ENCODE measurements around the gene ZFP36L1.

Gene ZFP36L1

DNA sequence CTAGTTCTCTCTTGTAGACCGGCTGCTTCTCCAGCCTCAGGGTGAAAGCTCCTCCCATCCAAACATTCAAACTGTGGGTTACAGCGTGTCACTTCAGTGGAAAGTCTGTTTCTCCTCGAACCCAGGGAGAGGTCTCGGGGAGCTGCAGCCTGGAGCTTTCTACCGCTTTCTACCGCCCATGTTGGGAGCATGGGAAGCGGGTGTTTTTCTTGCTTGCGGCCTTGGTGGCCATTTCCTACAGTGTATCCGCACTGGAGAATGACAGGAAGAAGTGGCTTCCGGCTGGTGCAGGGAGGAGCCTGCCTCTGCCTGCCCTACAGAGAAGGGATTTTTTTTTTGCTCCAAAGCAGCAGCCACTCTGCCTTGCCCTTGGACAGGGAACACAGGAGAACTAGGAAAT is 21.2 kb downstream of the ZFP36L1 start:
- ATAC-seq: no peak
- TF ChIP-seq, protein P1, sequence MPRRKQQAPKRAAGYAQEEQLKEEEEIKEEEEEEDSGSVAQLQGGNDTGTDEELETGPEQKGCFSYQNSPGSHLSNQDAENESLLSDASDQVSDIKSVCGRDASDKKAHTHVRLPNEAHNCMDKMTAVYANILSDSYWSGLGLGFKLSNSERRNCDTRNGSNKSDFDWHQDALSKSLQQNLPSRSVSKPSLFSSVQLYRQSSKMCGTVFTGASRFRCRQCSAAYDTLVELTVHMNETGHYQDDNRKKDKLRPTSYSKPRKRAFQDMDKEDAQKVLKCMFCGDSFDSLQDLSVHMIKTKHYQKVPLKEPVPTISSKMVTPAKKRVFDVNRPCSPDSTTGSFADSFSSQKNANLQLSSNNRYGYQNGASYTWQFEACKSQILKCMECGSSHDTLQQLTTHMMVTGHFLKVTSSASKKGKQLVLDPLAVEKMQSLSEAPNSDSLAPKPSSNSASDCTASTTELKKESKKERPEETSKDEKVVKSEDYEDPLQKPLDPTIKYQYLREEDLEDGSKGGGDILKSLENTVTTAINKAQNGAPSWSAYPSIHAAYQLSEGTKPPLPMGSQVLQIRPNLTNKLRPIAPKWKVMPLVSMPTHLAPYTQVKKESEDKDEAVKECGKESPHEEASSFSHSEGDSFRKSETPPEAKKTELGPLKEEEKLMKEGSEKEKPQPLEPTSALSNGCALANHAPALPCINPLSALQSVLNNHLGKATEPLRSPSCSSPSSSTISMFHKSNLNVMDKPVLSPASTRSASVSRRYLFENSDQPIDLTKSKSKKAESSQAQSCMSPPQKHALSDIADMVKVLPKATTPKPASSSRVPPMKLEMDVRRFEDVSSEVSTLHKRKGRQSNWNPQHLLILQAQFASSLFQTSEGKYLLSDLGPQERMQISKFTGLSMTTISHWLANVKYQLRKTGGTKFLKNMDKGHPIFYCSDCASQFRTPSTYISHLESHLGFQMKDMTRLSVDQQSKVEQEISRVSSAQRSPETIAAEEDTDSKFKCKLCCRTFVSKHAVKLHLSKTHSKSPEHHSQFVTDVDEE (CRISPR knock-in tag; IDR thresholded peaks at IDR 0.05): no peak
- TF ChIP-seq GLIS3 (CRISPR knock-in tag; IDR thresholded peaks at IDR 0.05) (no peak), SNAI2 (CRISPR knock-in tag; IDR thresholded peaks at IDR 0.05) (no peak), TOX (CRISPR knock-in tag; IDR thresholded peaks at IDR 0.05; ENCODE audit: borderline replicate concordance) (no peak), RARB (CRISPR knock-in tag; IDR thresholded peaks at IDR 0.05) (no peak), BACH2 (CRISPR knock-in tag; IDR thresholded peaks at IDR 0.05; ENCODE audit: borderline replicate concordance) (no peak), ZFP30 (CRISPR knock-in tag; IDR thresholded peaks at IDR 0.05) (no peak), ZFP3 (CRISPR knock-in tag; IDR thresholded peaks at IDR 0.05) (no peak), ISL1 (CRISPR knock-in tag; IDR thresholded peaks at IDR 0.05) (no peak), CSDC2 (CRISPR knock-in tag; IDR thresholded peaks at IDR 0.05) (no peak), OSR1 (CRISPR knock-in tag; IDR thresholded peaks at IDR 0.05) (no peak), ZNF8 (CRISPR knock-in tag; IDR thresholded peaks at IDR 0.05) (no peak)
- TF ChIP-seq, protein P2, sequence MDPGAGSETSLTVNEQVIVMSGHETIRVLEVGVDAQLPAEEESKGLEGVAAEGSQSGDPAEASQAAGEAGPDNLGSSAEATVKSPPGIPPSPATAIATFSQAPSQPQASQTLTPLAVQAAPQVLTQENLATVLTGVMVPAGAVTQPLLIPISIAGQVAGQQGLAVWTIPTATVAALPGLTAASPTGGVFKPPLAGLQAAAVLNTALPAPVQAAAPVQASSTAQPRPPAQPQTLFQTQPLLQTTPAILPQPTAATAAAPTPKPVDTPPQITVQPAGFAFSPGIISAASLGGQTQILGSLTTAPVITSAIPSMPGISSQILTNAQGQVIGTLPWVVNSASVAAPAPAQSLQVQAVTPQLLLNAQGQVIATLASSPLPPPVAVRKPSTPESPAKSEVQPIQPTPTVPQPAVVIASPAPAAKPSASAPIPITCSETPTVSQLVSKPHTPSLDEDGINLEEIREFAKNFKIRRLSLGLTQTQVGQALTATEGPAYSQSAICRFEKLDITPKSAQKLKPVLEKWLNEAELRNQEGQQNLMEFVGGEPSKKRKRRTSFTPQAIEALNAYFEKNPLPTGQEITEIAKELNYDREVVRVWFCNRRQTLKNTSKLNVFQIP (CRISPR knock-in tag; IDR thresholded peaks at IDR 0.05; ENCODE audit: borderline replicate concordance, low read depth): no peak
- TF ChIP-seq, protein P3, sequence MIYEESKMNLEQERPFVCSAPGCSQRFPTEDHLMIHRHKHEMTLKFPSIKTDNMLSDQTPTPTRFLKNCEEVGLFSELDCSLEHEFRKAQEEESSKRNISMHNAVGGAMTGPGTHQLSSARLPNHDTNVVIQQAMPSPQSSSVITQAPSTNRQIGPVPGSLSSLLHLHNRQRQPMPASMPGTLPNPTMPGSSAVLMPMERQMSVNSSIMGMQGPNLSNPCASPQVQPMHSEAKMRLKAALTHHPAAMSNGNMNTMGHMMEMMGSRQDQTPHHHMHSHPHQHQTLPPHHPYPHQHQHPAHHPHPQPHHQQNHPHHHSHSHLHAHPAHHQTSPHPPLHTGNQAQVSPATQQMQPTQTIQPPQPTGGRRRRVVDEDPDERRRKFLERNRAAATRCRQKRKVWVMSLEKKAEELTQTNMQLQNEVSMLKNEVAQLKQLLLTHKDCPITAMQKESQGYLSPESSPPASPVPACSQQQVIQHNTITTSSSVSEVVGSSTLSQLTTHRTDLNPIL (CRISPR knock-in tag; IDR thresholded peaks at IDR 0.05; ENCODE audit: low read depth): no peak
- TF ChIP-seq, protein P4, sequence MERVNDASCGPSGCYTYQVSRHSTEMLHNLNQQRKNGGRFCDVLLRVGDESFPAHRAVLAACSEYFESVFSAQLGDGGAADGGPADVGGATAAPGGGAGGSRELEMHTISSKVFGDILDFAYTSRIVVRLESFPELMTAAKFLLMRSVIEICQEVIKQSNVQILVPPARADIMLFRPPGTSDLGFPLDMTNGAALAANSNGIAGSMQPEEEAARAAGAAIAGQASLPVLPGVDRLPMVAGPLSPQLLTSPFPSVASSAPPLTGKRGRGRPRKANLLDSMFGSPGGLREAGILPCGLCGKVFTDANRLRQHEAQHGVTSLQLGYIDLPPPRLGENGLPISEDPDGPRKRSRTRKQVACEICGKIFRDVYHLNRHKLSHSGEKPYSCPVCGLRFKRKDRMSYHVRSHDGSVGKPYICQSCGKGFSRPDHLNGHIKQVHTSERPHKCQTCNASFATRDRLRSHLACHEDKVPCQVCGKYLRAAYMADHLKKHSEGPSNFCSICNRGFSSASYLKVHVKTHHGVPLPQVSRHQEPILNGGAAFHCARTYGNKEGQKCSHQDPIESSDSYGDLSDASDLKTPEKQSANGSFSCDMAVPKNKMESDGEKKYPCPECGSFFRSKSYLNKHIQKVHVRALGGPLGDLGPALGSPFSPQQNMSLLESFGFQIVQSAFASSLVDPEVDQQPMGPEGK (CRISPR knock-in tag; IDR thresholded peaks at IDR 0.05; ENCODE audit: borderline replicate concordance): no peak

DNA sequence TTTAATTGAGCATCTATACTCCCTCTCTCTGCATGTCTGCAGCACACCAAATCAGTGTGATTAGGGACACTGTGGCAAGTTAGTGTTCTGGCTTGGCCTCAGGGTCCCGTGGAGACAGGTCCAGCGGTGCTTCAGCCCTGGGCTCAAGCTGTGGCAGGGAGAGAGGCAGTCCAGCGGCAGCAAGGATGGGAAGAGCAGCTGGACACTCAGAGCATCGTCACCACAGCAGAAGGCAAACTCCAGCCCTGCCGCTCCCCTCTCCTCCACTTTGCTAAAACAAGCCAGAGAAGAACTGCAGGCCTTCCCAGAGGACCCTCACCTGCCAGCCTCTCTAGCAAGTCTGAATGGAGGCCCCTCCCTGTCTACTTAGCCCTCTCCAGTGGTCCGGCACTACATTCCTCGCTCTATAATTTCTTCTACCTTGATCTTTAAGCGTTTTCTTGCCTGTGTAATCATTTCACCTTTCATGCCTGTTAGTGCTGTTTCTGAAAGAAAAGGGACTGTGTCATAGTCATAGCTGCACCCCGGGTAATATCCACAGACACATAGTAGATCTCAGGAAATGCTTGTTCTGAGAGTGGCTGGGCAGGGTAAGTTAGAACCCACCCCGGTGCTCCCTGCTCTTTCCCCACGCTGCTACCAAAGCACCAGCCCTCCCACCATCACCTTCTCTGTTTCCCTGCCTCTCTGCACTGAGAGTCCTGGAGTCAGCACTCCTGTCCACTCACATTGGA is 22.1 kb downstream of the ZFP36L1 start:
- TF ChIP-seq, protein P5, sequence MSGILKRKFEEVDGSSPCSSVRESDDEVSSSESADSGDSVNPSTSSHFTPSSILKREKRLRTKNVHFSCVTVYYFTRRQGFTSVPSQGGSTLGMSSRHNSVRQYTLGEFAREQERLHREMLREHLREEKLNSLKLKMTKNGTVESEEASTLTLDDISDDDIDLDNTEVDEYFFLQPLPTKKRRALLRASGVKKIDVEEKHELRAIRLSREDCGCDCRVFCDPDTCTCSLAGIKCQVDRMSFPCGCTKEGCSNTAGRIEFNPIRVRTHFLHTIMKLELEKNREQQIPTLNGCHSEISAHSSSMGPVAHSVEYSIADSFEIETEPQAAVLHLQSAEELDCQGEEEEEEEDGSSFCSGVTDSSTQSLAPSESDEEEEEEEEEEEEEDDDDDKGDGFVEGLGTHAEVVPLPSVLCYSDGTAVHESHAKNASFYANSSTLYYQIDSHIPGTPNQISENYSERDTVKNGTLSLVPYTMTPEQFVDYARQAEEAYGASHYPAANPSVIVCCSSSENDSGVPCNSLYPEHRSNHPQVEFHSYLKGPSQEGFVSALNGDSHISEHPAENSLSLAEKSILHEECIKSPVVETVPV (CRISPR knock-in tag; IDR thresholded peaks at IDR 0.05): no peak
- TF ChIP-seq TCF4 (CRISPR knock-in tag; IDR thresholded peaks at IDR 0.05; ENCODE audit: borderline replicate concordance) (no peak), ZNF565 (CRISPR knock-in tag; conservative IDR thresholded peaks at IDR 0.05; ENCODE audit: low read depth) (no peak), CSDC2 (CRISPR knock-in tag; IDR thresholded peaks at IDR 0.05) (no peak), ZNF8 (CRISPR knock-in tag; IDR thresholded peaks at IDR 0.05) (no peak), GLIS3 (CRISPR knock-in tag; IDR thresholded peaks at IDR 0.05) (no peak), ZC3H10 (CRISPR knock-in tag; IDR thresholded peaks at IDR 0.05) (no peak), ISL1 (CRISPR knock-in tag; IDR thresholded peaks at IDR 0.05) (no peak), SNAI2 (CRISPR knock-in tag; IDR thresholded peaks at IDR 0.05) (no peak)
- TF ChIP-seq, protein P3 (CRISPR knock-in tag; IDR thresholded peaks at IDR 0.05; ENCODE audit: low read depth): no peak
- no peak for ATAC-seq

Data from SK-N-SH treated with all-trans-retinoic acid at 6 μM for 48 hours (cell line).